ENCODE results near the gene RPS6KA6. TPM values are rescaled to one million over a fixed set of nuclear protein-coding genes. Genes with fewer than 3 reads are reported as not detected.

The RPS6KA6 gene
- total RNA-seq, 1 donor from 2014 or later, result 7.8 TPM

- Mint-ChIP-seq H3K27me3 (ENCODE audit: low read depth) (no peaks in the 10 kb centered on the region), H3K4me1 (no peaks in the 10 kb centered on the region), H3K4me3 (no peak overlapping the region), H3K27ac (ENCODE audit: unreplicated experiment) (no peak overlapping the region), H3K9me3 (no peaks in the 10 kb centered on the region), H3K36me3 (ENCODE audit: low read depth) (no peaks in the 10 kb centered on the region)
- TF ChIP-seq, protein P1, sequence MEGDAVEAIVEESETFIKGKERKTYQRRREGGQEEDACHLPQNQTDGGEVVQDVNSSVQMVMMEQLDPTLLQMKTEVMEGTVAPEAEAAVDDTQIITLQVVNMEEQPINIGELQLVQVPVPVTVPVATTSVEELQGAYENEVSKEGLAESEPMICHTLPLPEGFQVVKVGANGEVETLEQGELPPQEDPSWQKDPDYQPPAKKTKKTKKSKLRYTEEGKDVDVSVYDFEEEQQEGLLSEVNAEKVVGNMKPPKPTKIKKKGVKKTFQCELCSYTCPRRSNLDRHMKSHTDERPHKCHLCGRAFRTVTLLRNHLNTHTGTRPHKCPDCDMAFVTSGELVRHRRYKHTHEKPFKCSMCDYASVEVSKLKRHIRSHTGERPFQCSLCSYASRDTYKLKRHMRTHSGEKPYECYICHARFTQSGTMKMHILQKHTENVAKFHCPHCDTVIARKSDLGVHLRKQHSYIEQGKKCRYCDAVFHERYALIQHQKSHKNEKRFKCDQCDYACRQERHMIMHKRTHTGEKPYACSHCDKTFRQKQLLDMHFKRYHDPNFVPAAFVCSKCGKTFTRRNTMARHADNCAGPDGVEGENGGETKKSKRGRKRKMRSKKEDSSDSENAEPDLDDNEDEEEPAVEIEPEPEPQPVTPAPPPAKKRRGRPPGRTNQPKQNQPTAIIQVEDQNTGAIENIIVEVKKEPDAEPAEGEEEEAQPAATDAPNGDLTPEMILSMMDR (conservative IDR thresholded peaks at IDR 0.05), result no peak
- no peak for DNase-seq (ENCODE audit: low read depth, low spot score)
These were observed 12.0 kb downstream of the RPS6KA6 start for GRCh38 chrX:84175958-84176357.

DNA sequence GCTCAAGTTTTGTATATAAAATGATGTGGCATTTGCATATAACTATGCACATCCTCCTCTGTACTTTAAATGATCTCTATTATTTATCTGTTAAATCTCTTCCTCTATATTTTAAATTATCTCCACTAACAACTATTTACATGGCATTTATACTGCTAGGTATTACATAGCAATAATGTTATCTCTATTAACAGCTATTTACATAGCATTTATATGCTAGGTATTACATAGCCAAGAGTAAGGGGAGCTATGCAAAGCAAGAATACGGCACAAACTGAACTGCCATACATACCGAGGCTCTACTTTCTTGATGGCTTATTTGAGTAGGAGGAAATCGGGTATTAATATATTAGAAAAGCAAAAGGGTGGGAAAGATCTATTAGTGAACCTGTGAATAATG lies 12.7 kb downstream of the RPS6KA6 start:
- no peaks in the 10 kb centered on the region for H3K27me3 Mint-ChIP-seq (ENCODE audit: low read depth)
- H3K36me3 Mint-ChIP-seq (ENCODE audit: low read depth), result peaks cover 3% of the 10 kb centered on the region
- H3K4me1 Mint-ChIP-seq, result no peaks in the 10 kb centered on the region
- H3K27ac Mint-ChIP-seq (ENCODE audit: unreplicated experiment), result no peak overlapping the region
- no peak for DNase-seq (ENCODE audit: low read depth, low spot score)
- peaks cover 3% of the 10 kb centered on the region for H3K9me3 Mint-ChIP-seq
- no peak overlapping the region for H3K4me3 Mint-ChIP-seq
- TF ChIP-seq, protein P1 (conservative IDR thresholded peaks at IDR 0.05), result no peak

DNA sequence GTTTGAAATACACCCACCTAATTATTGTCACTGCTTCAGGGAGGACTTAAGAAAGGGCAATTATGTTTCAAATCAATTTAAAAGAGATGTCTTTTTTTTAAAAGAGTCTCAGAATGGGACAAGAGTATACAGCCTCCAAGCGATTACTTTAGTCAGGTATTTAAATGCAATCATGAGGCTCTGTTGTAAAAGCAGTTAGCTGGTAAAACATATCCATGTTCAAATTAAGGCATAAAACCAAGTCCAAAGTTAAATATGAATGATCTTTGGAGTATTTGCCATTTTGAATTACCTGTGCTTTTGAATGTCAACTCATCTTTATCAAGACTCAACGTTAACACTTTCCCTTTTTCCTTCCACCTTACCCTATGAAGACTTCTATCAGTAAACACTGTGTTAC lies 13.7 kb downstream of the RPS6KA6 start:
- Mint-ChIP-seq H3K27ac (ENCODE audit: unreplicated experiment) (no peak overlapping the region), H3K4me3 (no peak overlapping the region), H3K36me3 (ENCODE audit: low read depth) (peaks cover 3% of the 10 kb centered on the region), H3K9me3 (peaks cover 3% of the 10 kb centered on the region), H3K27me3 (ENCODE audit: low read depth) (no peaks in the 10 kb centered on the region), H3K4me1 (no peaks in the 10 kb centered on the region)
- no peak for DNase-seq (ENCODE audit: low read depth, low spot score)
- TF ChIP-seq, protein P1 (conservative IDR thresholded peaks at IDR 0.05), result no peak

DNA sequence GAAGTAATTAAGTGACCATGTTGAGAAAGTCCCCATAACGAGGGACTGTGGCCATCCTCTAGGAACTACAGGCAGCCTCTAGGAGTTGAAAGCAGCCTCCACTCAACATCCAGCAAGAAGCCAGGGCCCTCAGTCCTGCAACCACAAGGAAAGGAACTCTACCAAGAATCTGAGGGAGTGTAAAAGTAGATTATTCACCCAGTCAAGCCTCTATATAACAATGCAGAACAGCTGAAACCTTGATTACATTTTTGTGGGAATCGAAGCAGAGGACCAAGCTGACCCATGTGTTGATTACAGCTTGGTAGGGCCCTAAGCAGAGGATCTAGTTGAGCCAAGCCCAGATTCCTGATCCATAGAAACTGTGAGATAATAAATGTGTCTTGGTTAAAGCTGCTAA lies 17.1 kb downstream of the RPS6KA6 start:
- no peak for DNase-seq (ENCODE audit: low read depth, low spot score)
- H3K4me3 Mint-ChIP-seq, result no peak overlapping the region
- no peaks in the 10 kb centered on the region for H3K4me1 Mint-ChIP-seq
- H3K9me3 Mint-ChIP-seq, result peaks cover 10% of the 10 kb centered on the region
- TF ChIP-seq, protein P1 (conservative IDR thresholded peaks at IDR 0.05), result no peak
- H3K27ac Mint-ChIP-seq (ENCODE audit: unreplicated experiment), result no peak overlapping the region
- no peaks in the 10 kb centered on the region for H3K27me3 Mint-ChIP-seq (ENCODE audit: low read depth)
- H3K36me3 Mint-ChIP-seq (ENCODE audit: low read depth), result peaks cover 8% of the 10 kb centered on the region

DNA sequence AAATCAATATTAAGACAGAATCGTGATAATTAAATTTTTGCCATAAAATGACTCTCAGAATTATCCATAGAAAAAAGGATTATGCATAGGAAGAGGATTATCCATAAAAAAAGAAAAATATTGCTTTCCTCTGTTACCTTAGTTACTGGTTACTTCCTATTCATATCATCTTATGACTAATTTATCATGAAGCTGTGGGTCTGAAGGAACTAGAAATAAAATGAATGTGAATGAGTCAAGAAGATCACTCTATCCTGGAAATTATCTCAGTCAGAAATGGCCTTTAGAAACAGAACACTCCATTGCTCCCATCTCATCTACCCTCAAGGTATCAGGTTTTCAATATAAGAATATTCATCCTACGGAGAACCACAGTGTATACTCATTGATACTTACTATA lies 19.4 kb downstream of the RPS6KA6 start:
- Mint-ChIP-seq H3K27me3 (ENCODE audit: low read depth) (no peaks in the 10 kb centered on the region), H3K27ac (ENCODE audit: unreplicated experiment) (no peak overlapping the region), H3K4me3 (no peak overlapping the region), H3K9me3 (peaks cover 10% of the 10 kb centered on the region), H3K36me3 (ENCODE audit: low read depth) (peaks cover 8% of the 10 kb centered on the region), H3K4me1 (no peaks in the 10 kb centered on the region)
- no peak for DNase-seq (ENCODE audit: low read depth, low spot score)
- TF ChIP-seq, protein P1 (conservative IDR thresholded peaks at IDR 0.05), result no peak

GRCh38 chrX:84168095-84168494 lies 19.9 kb downstream of the RPS6KA6 start:
- Mint-ChIP-seq H3K4me3 (no peak overlapping the region), H3K4me1 (no peaks in the 10 kb centered on the region), H3K9me3 (peaks cover 10% of the 10 kb centered on the region), H3K27me3 (ENCODE audit: low read depth) (no peaks in the 10 kb centered on the region), H3K27ac (ENCODE audit: unreplicated experiment) (no peak overlapping the region), H3K36me3 (ENCODE audit: low read depth) (peaks cover 8% of the 10 kb centered on the region)
- no peak for DNase-seq (ENCODE audit: low read depth, low spot score)
- TF ChIP-seq, protein P1 (conservative IDR thresholded peaks at IDR 0.05), result no peak
